Inflammatory macrophage (primary cell): Measurements from ENCODE around the gene PDLIM1.

Source experiments
- DNase-seq, 2 donors: peaks; one replicate each; pipeline ENCODE4 v3.0.0-alpha.2; 2020 to 2022

PDLIM1 gene

GRCh38 chr10:95314192-95314918, 23.6 kb upstream of the PDLIM1 start:
- DNase-seq = no peak

- no peak for DNase-seq
Measured at GRCh38 chr10:95312986-95313495, 22.2 kb upstream of the PDLIM1 start.

DNA sequence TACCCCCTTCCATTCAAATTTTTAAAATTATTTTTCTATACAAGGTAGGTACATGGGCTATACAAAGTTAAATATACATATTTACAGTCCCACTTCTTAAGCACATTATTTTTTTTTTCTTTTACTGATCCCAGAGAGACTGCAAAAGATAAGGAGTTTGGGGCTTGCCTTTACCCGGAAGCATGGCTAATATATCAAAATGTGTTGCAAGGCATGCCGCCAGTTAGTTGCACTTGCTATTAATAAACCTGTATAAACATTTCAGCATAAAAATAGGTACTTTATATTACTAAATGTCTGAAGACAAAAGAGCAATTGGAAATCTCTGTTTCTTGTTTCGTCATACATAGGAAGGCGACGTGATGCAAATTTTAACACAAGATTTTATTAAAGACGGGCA, 21.5 kb upstream of the PDLIM1 start:
- no peak for DNase-seq

- no peak for DNase-seq
Measured at GRCh38 chr10:95309958-95310357, 19.2 kb upstream of the PDLIM1 start.

- DNase-seq = no peak
Measured at GRCh38 chr10:95308389-95309302, 17.8 kb upstream of the PDLIM1 start.

GRCh38 chr10:95306851-95307250, 16.0 kb upstream of the PDLIM1 start:
- DNase-seq = no peak

DNA sequence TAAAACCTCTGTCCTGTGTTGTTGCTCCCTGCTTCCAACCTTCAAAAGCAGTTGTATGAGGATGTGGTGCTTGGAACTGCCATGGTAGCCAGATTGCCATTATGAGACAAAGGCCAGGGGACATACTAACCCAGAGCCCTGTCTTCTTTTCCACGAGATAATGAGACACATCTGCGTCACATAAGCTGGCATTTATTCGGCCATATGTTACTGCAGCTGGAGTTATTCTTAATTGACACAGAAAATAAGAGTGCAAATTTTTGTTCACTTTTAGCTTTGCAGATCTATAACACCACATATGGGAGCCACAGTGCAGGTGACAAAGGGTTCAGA, 15.5 kb upstream of the PDLIM1 start:
- no peak for DNase-seq

DNA sequence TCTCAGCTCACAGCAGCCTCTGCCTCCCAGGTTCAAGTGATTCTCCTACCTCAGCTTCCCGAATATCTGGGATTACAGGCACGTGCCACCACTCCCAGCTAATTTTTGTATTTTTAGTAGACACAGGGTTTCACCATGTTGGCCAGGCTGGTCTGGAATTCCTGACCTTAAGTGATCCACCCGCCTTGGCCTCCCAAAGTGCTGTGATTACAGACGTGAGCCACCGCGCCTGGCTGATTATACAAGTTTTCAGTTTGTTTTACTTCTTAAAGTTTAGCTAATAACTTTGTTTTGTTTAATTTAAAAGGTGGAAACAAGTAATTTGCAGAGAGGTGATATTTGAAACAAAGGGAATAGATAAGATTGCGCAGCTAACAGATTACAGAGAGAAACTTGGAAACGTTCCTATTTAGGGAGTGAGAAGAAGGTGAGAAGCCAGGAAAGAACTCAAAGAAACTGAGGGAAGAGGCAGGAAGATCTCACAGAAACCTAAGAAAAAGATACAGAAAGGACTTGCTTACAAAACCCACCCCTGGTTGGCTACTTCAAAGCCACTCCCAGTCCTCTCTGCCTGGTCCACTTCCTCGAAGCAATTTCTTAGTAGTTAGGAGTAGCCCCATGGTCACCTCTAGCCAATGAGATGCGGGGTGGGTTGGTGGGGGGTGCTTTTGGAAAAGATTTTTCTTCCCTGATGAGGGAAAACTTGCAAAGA, 15.0 kb upstream of the PDLIM1 start:
- no peak for DNase-seq

DNA sequence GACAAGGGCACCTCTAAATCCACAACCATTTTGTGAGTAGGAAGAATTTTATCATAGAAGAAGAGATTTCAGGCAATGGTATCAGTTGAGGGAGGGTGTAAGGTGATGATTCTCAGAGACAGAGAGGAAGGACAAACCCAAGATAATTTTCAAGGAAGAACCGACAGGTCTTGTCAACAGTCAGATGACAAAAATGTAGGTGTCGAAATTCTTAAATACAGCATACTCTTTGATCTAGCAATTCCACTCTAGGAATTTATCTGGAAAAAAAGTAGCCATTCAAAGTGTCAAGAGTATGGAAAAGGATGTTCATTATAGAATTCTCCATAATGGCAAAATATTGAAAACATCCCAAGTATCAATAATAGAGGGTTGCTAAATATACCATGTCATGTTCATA, 14.2 kb upstream of the PDLIM1 start:
- no peak for DNase-seq

GRCh38 chr10:95304463-95304862, 13.7 kb upstream of the PDLIM1 start:
- DNase-seq = no peak

- no peak for DNase-seq
Measured at GRCh38 chr10:95303950-95304349, 13.1 kb upstream of the PDLIM1 start.

- no peak for DNase-seq
Measured at GRCh38 chr10:95303535-95303934, 12.7 kb upstream of the PDLIM1 start.

DNA sequence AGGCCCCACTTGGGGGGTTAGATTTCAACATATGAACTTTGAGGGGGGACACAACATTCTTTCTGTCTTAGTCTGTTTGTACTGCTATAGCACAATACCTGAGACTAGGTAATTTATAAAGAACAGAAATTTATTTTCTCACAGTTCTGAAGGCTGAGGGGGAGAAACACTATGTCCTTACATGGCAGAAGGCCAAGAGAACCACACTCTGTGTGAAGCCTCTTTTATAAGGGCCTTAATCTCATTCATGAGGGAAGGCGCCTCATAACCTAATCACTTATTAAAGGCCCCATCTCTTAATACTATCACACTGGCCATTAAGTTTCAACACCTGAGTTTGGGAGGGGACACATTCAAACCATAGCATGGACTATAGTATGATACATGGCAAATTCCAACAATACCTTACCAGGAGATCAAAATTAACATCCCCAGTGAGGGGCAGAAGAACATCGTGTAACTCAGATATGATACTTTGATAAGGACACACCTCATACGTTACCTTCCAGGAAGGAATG, 9.3 kb upstream of the PDLIM1 start:
- DNase-seq = no peak

- no peak for DNase-seq
Measured at GRCh38 chr10:95297402-95297801, 6.6 kb upstream of the PDLIM1 start.

DNA sequence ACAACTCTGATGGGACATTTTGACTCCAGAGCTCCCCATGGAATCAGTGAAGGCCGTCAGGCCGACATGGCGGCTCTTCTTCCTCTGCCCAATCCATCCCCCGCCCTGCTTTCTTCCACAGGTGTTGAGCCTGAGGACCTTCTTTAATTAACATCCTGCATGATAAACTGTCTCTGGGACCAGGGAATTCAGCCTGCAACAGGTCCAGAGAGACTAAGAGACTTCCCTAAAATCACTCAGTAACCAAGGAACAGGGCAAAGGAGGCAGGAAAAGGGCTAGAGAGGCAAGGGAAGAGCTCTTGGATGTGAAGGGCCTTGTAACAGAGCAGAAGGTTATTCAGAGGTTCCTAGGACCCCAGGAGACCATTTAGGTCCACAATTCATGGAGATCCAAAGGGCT, 6.0 kb upstream of the PDLIM1 start:
- no peak for DNase-seq

- peak in 1 of 2 donors; percentile 13 for DNase-seq
Measured at GRCh38 chr10:95295031-95295755, 4.4 kb upstream of the PDLIM1 start.

DNA sequence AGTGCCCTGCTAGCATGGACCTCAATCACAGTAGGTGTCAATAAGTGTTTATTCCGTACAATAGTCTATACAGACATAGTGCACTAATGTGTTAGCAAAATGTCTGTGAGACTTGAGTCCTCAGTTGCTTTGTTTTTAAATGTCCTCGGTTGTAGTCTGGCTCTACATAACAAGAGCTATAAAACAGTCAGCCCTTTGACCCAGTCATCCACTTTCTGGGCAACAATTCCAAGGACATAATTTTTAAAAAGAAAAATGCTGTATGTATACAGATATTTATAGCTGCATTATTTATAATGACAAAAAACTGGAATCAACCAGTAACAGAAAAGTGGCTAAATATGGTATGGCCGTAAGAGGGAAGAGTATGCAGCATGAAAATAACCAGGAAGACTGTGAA, 2.8 kb upstream of the PDLIM1 start:
- no peak for DNase-seq

DNA sequence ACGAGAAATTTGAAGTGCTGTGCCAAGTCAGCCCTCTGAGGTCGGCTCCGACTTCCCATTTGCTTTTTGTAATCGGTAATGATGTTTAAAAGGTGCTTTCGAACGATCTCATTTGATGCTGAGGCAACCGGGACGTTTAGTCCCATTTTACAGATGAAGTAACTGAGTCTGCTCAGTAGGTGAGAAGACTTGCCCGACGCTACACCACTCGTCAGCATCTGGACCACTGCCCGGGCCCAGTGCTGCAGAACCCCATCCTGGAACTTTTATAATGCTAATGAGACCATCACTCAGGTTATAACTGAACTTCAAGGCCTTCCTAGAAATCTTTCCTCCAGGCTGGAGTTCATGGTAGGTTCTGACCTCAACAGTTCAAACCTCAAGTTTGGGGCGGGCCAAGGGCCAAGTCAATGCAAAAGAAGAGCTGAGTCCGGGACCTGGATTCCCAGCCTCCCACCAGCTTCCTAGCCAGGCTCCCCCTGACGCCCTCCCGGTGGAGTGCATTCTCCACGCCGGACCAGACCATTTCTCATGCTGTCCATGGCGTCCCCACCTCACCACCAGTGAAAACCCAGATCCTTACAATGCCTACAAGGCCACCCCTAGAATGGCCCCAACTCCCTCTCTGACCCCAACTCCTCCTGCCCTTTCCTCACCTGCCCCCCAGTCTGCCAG, 699 bp upstream of the PDLIM1 start:
- no peak for DNase-seq

DNA sequence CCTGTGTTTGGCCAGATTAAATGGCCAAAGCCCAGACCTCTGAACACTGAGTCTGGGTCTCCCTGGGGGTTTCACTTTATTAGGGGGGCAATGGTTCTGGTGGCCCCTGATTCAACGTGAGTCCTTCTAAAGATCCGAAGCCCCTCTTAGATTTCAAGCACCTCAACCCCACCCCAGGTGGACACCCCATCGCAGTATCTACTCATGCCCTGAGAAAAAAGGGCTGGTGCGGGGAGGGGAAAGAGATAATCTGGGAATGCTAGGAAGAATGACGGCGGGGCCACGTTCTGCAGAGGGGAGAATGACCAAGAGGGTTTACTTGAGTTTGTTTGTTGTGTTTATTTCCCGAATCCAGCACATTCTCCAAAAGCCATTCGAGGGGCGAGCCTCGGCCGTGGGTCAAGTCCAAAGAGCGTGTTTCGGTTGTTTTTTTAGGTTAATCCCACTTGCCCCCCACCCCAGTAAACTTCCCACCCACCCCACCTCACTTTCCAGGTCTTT, 832 bp downstream of the PDLIM1 start:
- no peak for DNase-seq

GRCh38 chr10:95289003-95289920, 1.5 kb downstream of the PDLIM1 start:
- no peak for DNase-seq
